K562 (cell line): ENCODE measurements around the gene PSMD8. TPM values are rescaled to one million over a fixed set of nuclear protein-coding genes. Genes with fewer than 3 reads are reported as not detected.

ENCODE experiments used
- ATAC-seq: fragments of 200-7000 bp; cut with Tn5 transposase; 3 replicates; pipeline ENCODE4 v1.9.1; 2020; ENCODE audit warnings: moderate library complexity
- BruUV-seq: library from RNA; stranded (reverse); fragments of 400-500 nt; replicated peaks from 2 replicates; lab custom pipeline; 2021; lab: Mats Ljungman, UMichigan
- CTCF ChIA-PET: fragments of 300-600 bp; formaldehyde crosslinking; extraction: SDS; loops from one replicate; lab custom pipeline; 2021; ENCODE audit warnings: low intra/inter-chr PET ratio; lab: Yijun Ruan, JAX
- POLR2A ChIA-PET: fragments of 300-600, 350-650 bp; sonication (Branson Sonifier 250); formaldehyde crosslinking; extraction: SDS; loops from one replicate; lab custom pipeline; 2021; ENCODE audit warnings: antibody characterized with exemption, inconsistent platforms; lab: Yijun Ruan, JAX
- DNase-seq, 4 experiments: peaks; one replicate each; pipeline versions ENCODE4 v3.0.0 to v3.0.0-alpha.2; 2011 to 2018; ENCODE audit warnings: low spot score in 3 of 4, mixed read lengths in 3 of 4; ENCODE audit errors: extremely low read depth in 1 of 4
- FAIRE-seq: peaks from 2 replicates; lab custom pipeline; 2011; peaks lifted over from hg19 to GRCh38; lab: Jason Lieb, UNC
- H2AFZ ChIP-seq: 2 replicates; pipeline ENCODE4 v1.6.0; 2011; ENCODE audit warnings: low read depth, low read length, control low read depth, inconsistent platforms
- H3K27ac ChIP-seq: fragments of 200-600 bp; 3 replicates; pipeline ENCODE4 v1.8.0; 2011; ENCODE audit warnings: low read depth, mild to moderate bottlenecking, control low read depth, inconsistent platforms, low read length, moderate library complexity, mixed read lengths; ENCODE audit errors: extremely low read depth
- H3K27me3 ChIP-seq, 2 experiments: fragments of 300-600 bp in 1 of 2; 2 replicates in 1 of 2; 3 replicates in 1 of 2; pipeline versions ENCODE4 v1.6.0 to v1.8.0; 2011; ENCODE audit warnings: inconsistent platforms in 2 of 2, low read length in 2 of 2, mild to moderate bottlenecking in 1 of 2, mixed read lengths in 1 of 2, moderate library complexity in 1 of 2; ENCODE audit not compliant: control insufficient read depth in 2 of 2, insufficient read depth in 2 of 2
- H3K36me3 ChIP-seq: fragments of 300-600 bp; 3 replicates; pipeline ENCODE4 v1.8.0; 2011; ENCODE audit warnings: mild to moderate bottlenecking, low read length, inconsistent platforms; ENCODE audit not compliant: control insufficient read depth, insufficient read depth
- H3K4me1 ChIP-seq, 2 experiments: fragments of 200-600 bp in 1 of 2; replicated peaks in 1 of 2; 2 replicates in 1 of 2; 3 replicates in 1 of 2; pipeline versions ENCODE4 v1.5.1 to v1.8.0; 2011; ENCODE audit warnings: inconsistent platforms in 2 of 2, low read length in 2 of 2, mild to moderate bottlenecking in 1 of 2, mixed read lengths in 1 of 2, moderate library complexity in 1 of 2; ENCODE audit not compliant: control insufficient read depth in 2 of 2, insufficient read depth in 2 of 2
- H3K4me2 ChIP-seq: 2 replicates; pipeline ENCODE4 v1.6.1; 2011; ENCODE audit warnings: low read length, control low read depth, inconsistent platforms, mixed read lengths; ENCODE audit not compliant: insufficient read depth
- H3K4me3 ChIP-seq: fragments of 200-600 bp; sonication (generic), shearing (Covaris generic); 2 replicates; pipeline ENCODE4 v1.5.1; 2016; ENCODE audit warnings: control low read depth, inconsistent platforms
- H3K79me2 ChIP-seq: fragments of 200-600 bp; 3 replicates; pipeline ENCODE4 v1.8.0; 2011; ENCODE audit warnings: low read length, inconsistent platforms; ENCODE audit not compliant: control insufficient read depth, insufficient read depth
- H3K9ac ChIP-seq, 2 experiments: 2 replicates each; pipeline versions ENCODE4 v1.6.0 to v1.6.1; 2011; ENCODE audit warnings: low read depth in 2 of 2, low read length in 2 of 2, control low read depth in 1 of 2, inconsistent platforms in 1 of 2, mild to moderate bottlenecking in 1 of 2, mixed read lengths in 1 of 2; ENCODE audit not compliant: insufficient read depth in 1 of 2
- H3K9me1 ChIP-seq: one replicate; pipeline ENCODE4 v1.6.0; 2011; ENCODE audit warnings: inconsistent platforms, mild to moderate bottlenecking, low read length, moderate library complexity; ENCODE audit not compliant: control insufficient read depth, insufficient read depth
- H3K9me3 ChIP-seq: replicated peaks from 2 replicates; pipeline ENCODE4 v1.5.1; 2011; ENCODE audit warnings: low read depth, low read length, inconsistent platforms; ENCODE audit not compliant: control insufficient read depth, insufficient read depth
- H4K20me1 ChIP-seq: replicated peaks from 2 replicates; pipeline ENCODE4 v1.6.1; 2011; ENCODE audit warnings: low read length, inconsistent platforms, mixed read lengths; ENCODE audit not compliant: control insufficient read depth, insufficient read depth
- BRF1 ChIP-seq: IDR thresholded peaks from 3 replicates; pipeline ENCODE4 v1.6.1; 2011; ENCODE audit warnings: borderline replicate concordance, mild to moderate bottlenecking; ENCODE audit not compliant: insufficient read length; ENCODE audit errors: extremely low read depth
- CBX1 ChIP-seq: sonication (generic); IDR thresholded peaks from 2 replicates; pipeline ENCODE4 v1.6.1; 2016; ENCODE audit warnings: antibody characterized with exemption, low read depth, mild to moderate bottlenecking
- FOXJ2 ChIP-seq: fragments of 200-800 bp; sonication (Bioruptor generic); IDR thresholded peaks from 2 replicates; pipeline ENCODE4 v1.6.1; 2016; ENCODE audit warnings: missing genetic modification characterization, missing compliant biosample characterization
- NCOR1 ChIP-seq: fragments of 450-650 bp; IDR thresholded peaks from 2 replicates; pipeline ENCODE4 v1.6.1; 2016; ENCODE audit warnings: mild to moderate bottlenecking, moderate library complexity
- NR2C2 ChIP-seq, 2 experiments: fragments of 200-800 bp in 1 of 2; sonication (Bioruptor generic) in 1 of 2; sonication (generic) in 1 of 2; formaldehyde crosslinking in 1 of 2; IDR thresholded peaks; 2 replicates each; pipeline versions ENCODE4 v1.6.1 to v1.8.0; 2016 to 2022; ENCODE audit warnings: mild to moderate bottlenecking in 1 of 2, missing compliant biosample characterization in 1 of 2, missing genetic modification characterization in 1 of 2, missing genetic modification reagents in 1 of 2
- WGBS: fragments of 100-300 bp; shearing (Covaris generic); methylation state at CpG from one replicate; pipeline ENCODE4 v1.1.6; 2016; ENCODE audit warnings: low coverage, mixed read lengths; ENCODE audit not compliant: insufficient coverage; ENCODE audit errors: missing lambda C conversion rate; 5-methylcytosine and 5-hydroxymethylcytosine counted together
- in situ Hi-C: fragments of 300-500 bp; cut with MboI; formaldehyde crosslinking; loops from 4 replicates; pipeline ENCODE4 v1.15.0; 2018; ENCODE audit warnings: inconsistent platforms, mixed read lengths
- intact Hi-C: fragments of 100-400 bp; cut with micrococcal nuclease; formaldehyde crosslinking; loops from 2 replicates; pipeline ENCODE4 v1.14.2; 2022
- polyA plus RNA-seq, 8 experiments: library from polyadenylated mRNA; depleted of rRNA in 4 of 8; stranded (reverse) in 5 of 8; unstranded in 3 of 8; fragments of >200 nt; fragmentation: Nextera tagmentation in 2 of 8; fragmentation: Illumina TruSeq in 1 of 8; extraction: Ambion mirVana in 2 of 8; extraction: Trizol in 1 of 8; gene quantifications; 2 replicates each; pipeline versions ENCODE4 v1.2.1 to v1.2.3, GENCODE V29; 2011 to 2014; ENCODE audit warnings: inconsistent platforms in 1 of 8, missing spikeins in 1 of 8
- total RNA-seq, 7 experiments: library from RNA; depleted of rRNA in 6 of 7; stranded (reverse); fragments of >200 nt in 6 of 7; fragmentation: Illumina TruSeq in 2 of 7; extraction: Trizol in 2 of 7; gene quantifications; 2 replicates each; pipeline versions ENCODE4 v1.2.1 to v1.2.3, GENCODE V29; 2011 to 2021; ENCODE audit warnings: low replicate concordance in 1 of 7
- TF ChIP-seq, protein P1 (sequence below): fragments of 450-650 bp; IDR thresholded peaks from 2 replicates; pipeline ENCODE4 v1.6.1; 2016; ENCODE audit warnings: mild to moderate bottlenecking, moderate library complexity

Gene PSMD8
- total and polyA plus RNA-seq, 9 of the 15 experiments (the other 6 are each of a cell fraction or from before 2014, with no cell fraction given): 130 to 583 (median 315) TPM

DNA sequence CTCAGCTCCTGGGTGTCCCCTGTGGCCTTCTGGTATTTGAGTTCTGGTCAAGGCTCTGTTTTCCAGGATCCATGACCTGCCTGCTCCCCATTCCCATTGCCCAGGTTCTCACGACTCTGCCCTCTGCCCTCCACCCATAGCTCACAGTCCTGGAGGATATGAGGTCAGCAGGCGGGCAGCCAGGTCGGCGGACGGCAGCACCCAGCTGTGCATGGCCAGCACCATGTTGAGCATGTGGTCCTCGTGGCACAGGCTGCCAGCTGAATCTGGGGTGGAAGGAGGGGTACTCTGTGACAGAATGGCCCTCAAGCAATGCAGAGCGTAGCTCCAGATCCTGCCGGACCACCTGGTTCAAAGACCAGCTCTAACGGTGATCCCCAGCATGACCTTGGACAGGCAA is 46.6 kb downstream of the PSMD8 start:
- in situ Hi-C loops (no loop called here), intact Hi-C loops (no loop called here)
- H3K9me3 ChIP-seq: no peaks in the 10 kb centered on the region
- FAIRE-seq (no peak), DNase-seq (no peak), ATAC-seq (no peak)
- ChIA-PET CTCF (no interaction called here), POLR2A (interaction anchor here (0.6 to 0.7 kb wide), 4 partner anchors 22 to 165 kb away, joined by 3 to 4 read pairs (median 4); no protein-coding TSS in a partner anchor)
- no peak overlapping the region for H3K9ac ChIP-seq
- no TSS peak for BruUV-seq
- H3K79me2 ChIP-seq: peaks cover 4% of the 10 kb centered on the region; the same call in 1 of the 3 replicates
- no peak overlapping the region for H3K27ac ChIP-seq
- no peak overlapping the region for H3K4me3 ChIP-seq
- no peaks in the 10 kb centered on the region for H4K20me1 ChIP-seq
- H3K4me2 ChIP-seq: no peak overlapping the region
- peaks cover 25 to 40% of the 10 kb centered on the region in 2 experiments for H3K4me1 ChIP-seq
- no peaks in the 10 kb centered on the region for H3K36me3 ChIP-seq
- no peak overlapping the region for H2AFZ ChIP-seq
- no peaks in the 10 kb centered on the region for H3K27me3 ChIP-seq
- 76% methylated on average over 9 of the region's 9 CpGs for WGBS
- H3K9me1 ChIP-seq: no peaks in the 10 kb centered on the region
- TF ChIP-seq CBX1 (no peak), NCOR1 (no peak), NR2C2 (CRISPR knock-in tag; IDR thresholded peaks at IDR 0.05) (no peak), NR2C2 (tag; IDR thresholded peaks at IDR 0.05) (no peak), FOXJ2 (tag) (no peak), BRF1 (no peak)
- TF ChIP-seq, protein P1, sequence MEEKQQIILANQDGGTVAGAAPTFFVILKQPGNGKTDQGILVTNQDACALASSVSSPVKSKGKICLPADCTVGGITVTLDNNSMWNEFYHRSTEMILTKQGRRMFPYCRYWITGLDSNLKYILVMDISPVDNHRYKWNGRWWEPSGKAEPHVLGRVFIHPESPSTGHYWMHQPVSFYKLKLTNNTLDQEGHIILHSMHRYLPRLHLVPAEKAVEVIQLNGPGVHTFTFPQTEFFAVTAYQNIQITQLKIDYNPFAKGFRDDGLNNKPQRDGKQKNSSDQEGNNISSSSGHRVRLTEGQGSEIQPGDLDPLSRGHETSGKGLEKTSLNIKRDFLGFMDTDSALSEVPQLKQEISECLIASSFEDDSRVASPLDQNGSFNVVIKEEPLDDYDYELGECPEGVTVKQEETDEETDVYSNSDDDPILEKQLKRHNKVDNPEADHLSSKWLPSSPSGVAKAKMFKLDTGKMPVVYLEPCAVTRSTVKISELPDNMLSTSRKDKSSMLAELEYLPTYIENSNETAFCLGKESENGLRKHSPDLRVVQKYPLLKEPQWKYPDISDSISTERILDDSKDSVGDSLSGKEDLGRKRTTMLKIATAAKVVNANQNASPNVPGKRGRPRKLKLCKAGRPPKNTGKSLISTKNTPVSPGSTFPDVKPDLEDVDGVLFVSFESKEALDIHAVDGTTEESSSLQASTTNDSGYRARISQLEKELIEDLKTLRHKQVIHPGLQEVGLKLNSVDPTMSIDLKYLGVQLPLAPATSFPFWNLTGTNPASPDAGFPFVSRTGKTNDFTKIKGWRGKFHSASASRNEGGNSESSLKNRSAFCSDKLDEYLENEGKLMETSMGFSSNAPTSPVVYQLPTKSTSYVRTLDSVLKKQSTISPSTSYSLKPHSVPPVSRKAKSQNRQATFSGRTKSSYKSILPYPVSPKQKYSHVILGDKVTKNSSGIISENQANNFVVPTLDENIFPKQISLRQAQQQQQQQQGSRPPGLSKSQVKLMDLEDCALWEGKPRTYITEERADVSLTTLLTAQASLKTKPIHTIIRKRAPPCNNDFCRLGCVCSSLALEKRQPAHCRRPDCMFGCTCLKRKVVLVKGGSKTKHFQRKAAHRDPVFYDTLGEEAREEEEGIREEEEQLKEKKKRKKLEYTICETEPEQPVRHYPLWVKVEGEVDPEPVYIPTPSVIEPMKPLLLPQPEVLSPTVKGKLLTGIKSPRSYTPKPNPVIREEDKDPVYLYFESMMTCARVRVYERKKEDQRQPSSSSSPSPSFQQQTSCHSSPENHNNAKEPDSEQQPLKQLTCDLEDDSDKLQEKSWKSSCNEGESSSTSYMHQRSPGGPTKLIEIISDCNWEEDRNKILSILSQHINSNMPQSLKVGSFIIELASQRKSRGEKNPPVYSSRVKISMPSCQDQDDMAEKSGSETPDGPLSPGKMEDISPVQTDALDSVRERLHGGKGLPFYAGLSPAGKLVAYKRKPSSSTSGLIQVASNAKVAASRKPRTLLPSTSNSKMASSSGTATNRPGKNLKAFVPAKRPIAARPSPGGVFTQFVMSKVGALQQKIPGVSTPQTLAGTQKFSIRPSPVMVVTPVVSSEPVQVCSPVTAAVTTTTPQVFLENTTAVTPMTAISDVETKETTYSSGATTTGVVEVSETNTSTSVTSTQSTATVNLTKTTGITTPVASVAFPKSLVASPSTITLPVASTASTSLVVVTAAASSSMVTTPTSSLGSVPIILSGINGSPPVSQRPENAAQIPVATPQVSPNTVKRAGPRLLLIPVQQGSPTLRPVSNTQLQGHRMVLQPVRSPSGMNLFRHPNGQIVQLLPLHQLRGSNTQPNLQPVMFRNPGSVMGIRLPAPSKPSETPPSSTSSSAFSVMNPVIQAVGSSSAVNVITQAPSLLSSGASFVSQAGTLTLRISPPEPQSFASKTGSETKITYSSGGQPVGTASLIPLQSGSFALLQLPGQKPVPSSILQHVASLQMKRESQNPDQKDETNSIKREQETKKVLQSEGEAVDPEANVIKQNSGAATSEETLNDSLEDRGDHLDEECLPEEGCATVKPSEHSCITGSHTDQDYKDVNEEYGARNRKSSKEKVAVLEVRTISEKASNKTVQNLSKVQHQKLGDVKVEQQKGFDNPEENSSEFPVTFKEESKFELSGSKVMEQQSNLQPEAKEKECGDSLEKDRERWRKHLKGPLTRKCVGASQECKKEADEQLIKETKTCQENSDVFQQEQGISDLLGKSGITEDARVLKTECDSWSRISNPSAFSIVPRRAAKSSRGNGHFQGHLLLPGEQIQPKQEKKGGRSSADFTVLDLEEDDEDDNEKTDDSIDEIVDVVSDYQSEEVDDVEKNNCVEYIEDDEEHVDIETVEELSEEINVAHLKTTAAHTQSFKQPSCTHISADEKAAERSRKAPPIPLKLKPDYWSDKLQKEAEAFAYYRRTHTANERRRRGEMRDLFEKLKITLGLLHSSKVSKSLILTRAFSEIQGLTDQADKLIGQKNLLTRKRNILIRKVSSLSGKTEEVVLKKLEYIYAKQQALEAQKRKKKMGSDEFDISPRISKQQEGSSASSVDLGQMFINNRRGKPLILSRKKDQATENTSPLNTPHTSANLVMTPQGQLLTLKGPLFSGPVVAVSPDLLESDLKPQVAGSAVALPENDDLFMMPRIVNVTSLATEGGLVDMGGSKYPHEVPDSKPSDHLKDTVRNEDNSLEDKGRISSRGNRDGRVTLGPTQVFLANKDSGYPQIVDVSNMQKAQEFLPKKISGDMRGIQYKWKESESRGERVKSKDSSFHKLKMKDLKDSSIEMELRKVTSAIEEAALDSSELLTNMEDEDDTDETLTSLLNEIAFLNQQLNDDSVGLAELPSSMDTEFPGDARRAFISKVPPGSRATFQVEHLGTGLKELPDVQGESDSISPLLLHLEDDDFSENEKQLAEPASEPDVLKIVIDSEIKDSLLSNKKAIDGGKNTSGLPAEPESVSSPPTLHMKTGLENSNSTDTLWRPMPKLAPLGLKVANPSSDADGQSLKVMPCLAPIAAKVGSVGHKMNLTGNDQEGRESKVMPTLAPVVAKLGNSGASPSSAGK: no peak
